ENCODE results near the gene PDE4D.
"Not testable (repeated sequence)": the region's sequence is repeated elsewhere in the genome, so short reads cannot be mapped to it uniquely, and the experiment has no call there.

Gene PDE4D

DNA sequence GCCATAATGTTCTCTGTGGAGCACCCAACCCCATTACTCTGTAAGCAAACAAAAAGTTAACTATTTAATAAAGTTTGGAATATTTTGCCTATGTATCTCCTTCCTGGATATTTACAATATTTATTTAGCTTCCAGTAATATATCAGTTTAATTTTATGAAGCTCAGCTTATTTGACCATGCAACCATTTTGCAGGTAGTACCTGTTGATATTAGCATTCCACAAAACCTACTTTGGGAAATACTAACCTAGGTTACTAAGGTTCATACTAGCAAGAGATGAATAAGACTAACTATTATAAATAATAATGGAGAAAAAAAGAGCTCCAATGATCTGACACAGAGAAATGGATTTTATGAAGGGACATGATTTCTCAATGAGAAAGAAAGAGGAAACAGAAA lies 506.4 kb downstream of the PDE4D start:
- FAIRE-seq, result no peak
- no peak for DNase-seq (ENCODE audit: insufficient read length, low spot score)
- TF ChIP-seq CTCF (IDR thresholded peaks at IDR 0.05; ENCODE audit: insufficient read depth, missing control alignments), result no peak

GRCh38 chr5:59385700-59386099 lies 507.8 kb downstream of the PDE4D start:
- no peak for FAIRE-seq
- TF ChIP-seq CTCF (IDR thresholded peaks at IDR 0.05; ENCODE audit: insufficient read depth, missing control alignments), result no peak
- no peak for DNase-seq (ENCODE audit: insufficient read length, low spot score)

DNA sequence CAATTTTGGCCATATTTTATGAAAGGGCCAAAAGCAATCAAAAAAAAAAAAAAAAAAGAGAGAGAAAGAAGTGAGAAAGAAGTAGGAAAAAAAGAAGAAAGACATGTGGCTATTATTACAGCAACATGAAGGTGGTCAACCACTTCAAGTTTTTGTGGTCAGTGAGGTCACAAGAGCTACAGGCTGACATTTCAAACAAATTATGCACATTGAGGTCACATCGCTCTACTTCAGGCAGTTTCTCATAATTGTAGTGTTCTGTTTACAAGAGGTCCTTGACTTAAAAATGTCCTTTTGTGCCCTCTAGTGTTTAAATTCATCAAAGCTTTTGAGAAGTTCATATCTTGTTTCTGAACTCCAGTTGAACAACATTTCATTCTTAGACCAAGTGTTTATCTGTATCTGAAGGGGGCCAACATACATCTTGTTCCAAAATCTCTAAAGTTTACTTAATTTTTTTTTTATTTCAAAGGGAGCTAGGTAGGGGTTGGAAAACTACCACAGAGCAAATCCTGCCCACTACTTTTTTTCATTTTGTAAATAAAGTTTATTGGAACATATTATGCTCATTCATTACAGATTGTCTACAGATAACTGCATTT lies 513.1 kb downstream of the PDE4D start:
- TF ChIP-seq CTCF (IDR thresholded peaks at IDR 0.05; ENCODE audit: insufficient read depth, missing control alignments), result peak; percentile 66
- DNase-seq (ENCODE audit: insufficient read length, low spot score), result no peak
- FAIRE-seq, result peak; percentile 91

GRCh38 chr5:59374036-59374435 lies 519.5 kb downstream of the PDE4D start:
- FAIRE-seq; DNase-seq (ENCODE audit: insufficient read length, low spot score): not testable (repeated sequence)

DNA sequence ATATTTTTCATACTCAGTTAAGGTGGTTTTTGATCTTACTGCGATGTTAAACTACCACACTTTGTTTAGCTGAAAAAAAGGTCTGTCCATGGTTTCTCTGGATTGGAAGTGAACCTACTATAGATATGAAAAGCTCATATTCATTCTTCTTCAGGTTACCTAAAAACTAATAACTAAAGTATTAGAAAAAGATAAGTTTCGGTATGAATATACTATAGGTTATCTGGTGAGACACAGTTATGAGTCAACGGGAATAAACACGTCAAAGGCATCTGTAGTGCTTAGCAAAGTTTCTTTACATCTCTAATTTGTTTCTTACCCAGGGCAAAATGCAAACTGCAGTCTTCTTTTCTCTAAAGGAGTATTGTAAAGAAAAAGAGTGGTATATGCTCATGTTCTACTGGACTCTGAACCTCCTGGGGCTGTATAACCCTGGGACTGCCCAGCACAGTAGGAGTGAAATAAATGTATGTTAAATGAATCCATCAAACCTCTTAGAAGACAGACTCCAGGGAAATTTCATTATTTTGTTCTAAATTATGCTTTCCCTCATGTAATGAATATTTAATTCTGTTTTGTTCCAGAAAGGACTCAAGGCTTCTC lies 521.9 kb downstream of the PDE4D start:
- TF ChIP-seq CTCF (IDR thresholded peaks at IDR 0.05; ENCODE audit: insufficient read depth, missing control alignments), result no peak
- DNase-seq (ENCODE audit: insufficient read length, low spot score) (no peak), FAIRE-seq (no peak)

GRCh38 chr5:59368951-59369350 lies 524.6 kb downstream of the PDE4D start:
- TF ChIP-seq CTCF (IDR thresholded peaks at IDR 0.05; ENCODE audit: insufficient read depth, missing control alignments), result no peak
- FAIRE-seq (no peak), DNase-seq (ENCODE audit: insufficient read length, low spot score) (no peak)

GRCh38 chr5:59367791-59368394 lies 525.6 kb downstream of the PDE4D start:
- peak; percentile 92 for TF ChIP-seq CTCF (IDR thresholded peaks at IDR 0.05; ENCODE audit: insufficient read depth, missing control alignments)
- FAIRE-seq (peak; percentile 84), DNase-seq (ENCODE audit: insufficient read length, low spot score) (no peak)
